Measurements from ENCODE around the gene FANCC. TPM values are rescaled to one million over a fixed set of nuclear protein-coding genes. Genes with fewer than 3 reads are reported as not detected.
"Not testable (repeated sequence)": the region's sequence is repeated elsewhere in the genome, so short reads cannot be mapped to it uniquely, and the experiment has no call there.

FANCC gene
- total RNA-seq, 1 donor from 2014 or later = 5.7 TPM

- no peak for DNase-seq (ENCODE audit: extremely low read depth, low read depth, low spot score)
These were observed 33.1 kb downstream of the FANCC start for GRCh38 chr9:95284162-95285080.

- DNase-seq (ENCODE audit: extremely low read depth, low read depth, low spot score) = no peak
These were observed 33.8 kb downstream of the FANCC start for GRCh38 chr9:95283673-95284072.

- no peak for DNase-seq (ENCODE audit: extremely low read depth, low read depth, low spot score)
These were observed 35.2 kb downstream of the FANCC start for GRCh38 chr9:95282332-95282731.

- no peak for DNase-seq (ENCODE audit: extremely low read depth, low read depth, low spot score)
These were observed 36.8 kb downstream of the FANCC start for GRCh38 chr9:95280745-95281144.

- DNase-seq (ENCODE audit: extremely low read depth, low read depth, low spot score) = no peak
These were observed 40.0 kb downstream of the FANCC start for GRCh38 chr9:95277509-95277908.

- DNase-seq (ENCODE audit: extremely low read depth, low read depth, low spot score) = no peak
These were observed 41.0 kb downstream of the FANCC start for GRCh38 chr9:95276395-95276954.

- DNase-seq (ENCODE audit: extremely low read depth, low read depth, low spot score) = not testable (repeated sequence)
These were observed 43.3 kb downstream of the FANCC start for GRCh38 chr9:95274160-95274559.

GRCh38 chr9:95273369-95274022 lies 44.0 kb downstream of the FANCC start:
- no peak for DNase-seq (ENCODE audit: extremely low read depth, low read depth, low spot score)

- no peak for DNase-seq (ENCODE audit: extremely low read depth, low read depth, low spot score)
These were observed 44.7 kb downstream of the FANCC start for GRCh38 chr9:95272830-95273229.

- DNase-seq (ENCODE audit: extremely low read depth, low read depth, low spot score) = no peak
These were observed 46.7 kb downstream of the FANCC start for GRCh38 chr9:95270790-95271189.

GRCh38 chr9:95269803-95270773 lies 47.4 kb downstream of the FANCC start:
- not testable (repeated sequence) for DNase-seq (ENCODE audit: extremely low read depth, low read depth, low spot score)

- no peak for DNase-seq (ENCODE audit: extremely low read depth, low read depth, low spot score)
These were observed 48.8 kb downstream of the FANCC start for GRCh38 chr9:95268681-95269080.

GRCh38 chr9:95266649-95267048 lies 50.9 kb downstream of the FANCC start:
- DNase-seq (ENCODE audit: extremely low read depth, low read depth, low spot score) = no peak

GRCh38 chr9:95265960-95266359 lies 51.5 kb downstream of the FANCC start:
- no peak for DNase-seq (ENCODE audit: extremely low read depth, low read depth, low spot score)

GRCh38 chr9:95264954-95265615 lies 52.4 kb downstream of the FANCC start:
- DNase-seq (ENCODE audit: extremely low read depth, low read depth, low spot score) = no peak

GRCh38 chr9:95261890-95262289 lies 55.6 kb downstream of the FANCC start:
- no peak for DNase-seq (ENCODE audit: extremely low read depth, low read depth, low spot score)

- DNase-seq (ENCODE audit: extremely low read depth, low read depth, low spot score) = no peak
These were observed 66.9 kb downstream of the FANCC start for GRCh38 chr9:95250462-95251221.

GRCh38 chr9:95249986-95250385 lies 67.5 kb downstream of the FANCC start:
- DNase-seq (ENCODE audit: extremely low read depth, low read depth, low spot score) = no peak

- no peak for DNase-seq (ENCODE audit: extremely low read depth, low read depth, low spot score)
These were observed 71.0 kb downstream of the FANCC start for GRCh38 chr9:95246547-95246946.

Data from glomerular endothelial cell (primary cell).